HCT116 (cell line): Measurements from ENCODE around the gene TTC16. TPM values are rescaled to one million over a fixed set of nuclear protein-coding genes. Genes with fewer than 3 reads are reported as not detected.

Experiments used
- ATAC-seq: fragments of 200-7000 bp; cut with Tn5 transposase; 2 replicates; pipeline ENCODE4 v1.9.1; 2020; ENCODE audit warnings: mild to moderate bottlenecking, moderate library complexity
- BruUV-seq: library from RNA; stranded (reverse); fragments of 400-500 nt; replicated peaks from 2 replicates; lab custom pipeline; 2021; lab: Mats Ljungman, UMichigan
- CTCF ChIA-PET: fragments of 300-600 bp; sonication (Branson Sonifier 250); formaldehyde crosslinking; loops from one replicate; lab custom pipeline; 2021; ENCODE audit warnings: antibody characterized with exemption; lab: Charles Lee
- POLR2A ChIA-PET: fragments of 300-600, 350-600 bp; sonication (Branson Sonifier 250); formaldehyde crosslinking; loops from one replicate; lab custom pipeline; 2021; ENCODE audit warnings: antibody characterized with exemption; lab: Charles Lee
- RAD21 ChIA-PET, 2 experiments: fragments of 300-600 bp; sonication (Branson Sonifier 250); formaldehyde crosslinking; loops; one replicate each; lab custom pipeline; 2023; ENCODE audit warnings: low total read pairs in 2 of 2; ENCODE audit not compliant: uncharacterized antibody in 2 of 2, unreplicated experiment in 2 of 2, low non-redundant PET in 1 of 2; lab: Charles Lee
- DNase-seq: peaks from one replicate; pipeline ENCODE4 v3.0.0-alpha.2; 2010; ENCODE audit warnings: low read depth, low spot score
- H2AFZ ChIP-seq: fragments of 200-600 bp; shearing (Covaris generic), sonication (generic); 2 replicates; pipeline ENCODE4 v1.6.1; 2017; ENCODE audit warnings: low read depth, mixed run types, mixed read lengths, antibody characterized with exemption, low read length; ENCODE audit not compliant: poor library complexity, severe bottlenecking
- H3K27ac ChIP-seq: 2 replicates; pipeline ENCODE4 v1.5.1; 2012; ENCODE audit warnings: low read depth, low read length
- H3K27me3 ChIP-seq: fragments of 200-600 bp; sonication (generic); 2 replicates; pipeline ENCODE4 v1.6.1; 2016; ENCODE audit warnings: mixed run types, low read length, mixed read lengths; ENCODE audit not compliant: insufficient read depth
- H3K36me3 ChIP-seq, 2 experiments: fragments of 200-500 bp in 1 of 2; fragments of 200-600 bp in 1 of 2; sonication (Bioruptor generic) in 1 of 2; sonication (generic) in 1 of 2; 2 replicates each; pipeline versions ENCODE4 v1.5.1 to v1.6.1; 2014 to 2016; ENCODE audit warnings: low read length in 2 of 2, inconsistent platforms in 1 of 2, mixed read lengths in 1 of 2, mixed run types in 1 of 2; ENCODE audit not compliant: insufficient read depth in 2 of 2, control insufficient read depth in 1 of 2
- H3K4me1 ChIP-seq, 2 experiments: fragments of 200-600 bp in 1 of 2; sonication (generic) in 1 of 2; 2 replicates each; pipeline versions ENCODE4 v1.5.1 to v1.6.1; 2012 to 2017; ENCODE audit warnings: low read length in 2 of 2, inconsistent platforms in 1 of 2, mild to moderate bottlenecking in 1 of 2, mixed read lengths in 1 of 2, mixed run types in 1 of 2, moderate library complexity in 1 of 2; ENCODE audit not compliant: insufficient read depth in 2 of 2, control insufficient read depth in 1 of 2
- H3K4me2 ChIP-seq: fragments of 200-600 bp; sonication (generic); 2 replicates; pipeline ENCODE4 v1.6.1; 2017; ENCODE audit warnings: mixed run types, low read length, mixed read lengths
- H3K4me3 ChIP-seq, 2 experiments: fragments of 200-600 bp in 1 of 2; sonication (generic) in 1 of 2; replicated peaks in 1 of 2; 2 replicates each; pipeline ENCODE4 v1.5.1; 2011 to 2016; ENCODE audit warnings: low read length in 2 of 2, control low read depth in 1 of 2, low read depth in 1 of 2, mild to moderate bottlenecking in 1 of 2, mixed read lengths in 1 of 2, mixed run types in 1 of 2
- H3K79me2 ChIP-seq: fragments of 200-600 bp; sonication (generic); 2 replicates; pipeline ENCODE4 v1.6.1; 2017; ENCODE audit warnings: mild to moderate bottlenecking, mixed run types, low read length, moderate library complexity, mixed read lengths; ENCODE audit not compliant: insufficient read depth
- H3K9ac ChIP-seq: fragments of 200-600 bp; sonication (generic); 2 replicates; pipeline ENCODE4 v1.6.1; 2016; ENCODE audit warnings: low read length, mixed read lengths
- H3K9me2 ChIP-seq: fragments of 200-600 bp; sonication (generic), shearing (Covaris generic); 2 replicates; pipeline ENCODE4 v1.6.1; 2017; ENCODE audit warnings: mixed run types, mild to moderate bottlenecking, moderate library complexity; ENCODE audit not compliant: insufficient read depth
- H3K9me3 ChIP-seq, 2 experiments: fragments of 200-500 bp in 1 of 2; fragments of 200-600 bp in 1 of 2; sonication (Bioruptor generic) in 1 of 2; sonication (generic) in 1 of 2; 2 replicates each; pipeline ENCODE4 v1.6.1; 2014 to 2017; ENCODE audit warnings: low read length in 2 of 2, mixed read lengths in 2 of 2, inconsistent platforms in 1 of 2, low read depth in 1 of 2, mild to moderate bottlenecking in 1 of 2, mixed run types in 1 of 2, moderate library complexity in 1 of 2; ENCODE audit not compliant: control insufficient read depth in 1 of 2, insufficient read depth in 1 of 2
- H4K20me1 ChIP-seq: fragments of 200-600 bp; sonication (generic), shearing (Covaris generic); 2 replicates; pipeline ENCODE4 v1.6.1; 2017; ENCODE audit warnings: mixed run types, mild to moderate bottlenecking, moderate library complexity; ENCODE audit not compliant: insufficient read depth
- CBX3 ChIP-seq: IDR thresholded peaks from 2 replicates; pipeline ENCODE4 v1.6.1; 2012; ENCODE audit warnings: low read depth
- CEBPB ChIP-seq: IDR thresholded peaks from 2 replicates; pipeline ENCODE4 v1.6.1; 2012; ENCODE audit warnings: low read depth
- EZH2phosphoT487 ChIP-seq: fragments of 200-600 bp; IDR thresholded peaks from 2 replicates; pipeline ENCODE4 v1.6.1; 2018; ENCODE audit warnings: antibody characterized with exemption, borderline replicate concordance
- FOSL1 ChIP-seq: IDR thresholded peaks from 2 replicates; pipeline ENCODE4 v1.6.1; 2012; ENCODE audit warnings: low read depth
- SP1 ChIP-seq: IDR thresholded peaks from 2 replicates; pipeline ENCODE4 v1.6.1; 2012; ENCODE audit warnings: low read depth
- TCF7L2 ChIP-seq: IDR thresholded peaks from 2 replicates; pipeline ENCODE4 v1.7.0; 2011; ENCODE audit warnings: borderline replicate concordance, inconsistent platforms; ENCODE audit not compliant: insufficient read depth, insufficient read length; ENCODE audit errors: extremely low read depth
- intact Hi-C: fragments of 100-400 bp; cut with micrococcal nuclease; formaldehyde crosslinking; loops from 2 replicates; pipeline ENCODE4 v1.10.0; 2022
- total RNA-seq: library from RNA; stranded (reverse); gene quantifications from one replicate; pipeline ENCODE4 v1.2.1, GENCODE V29; 2021; ENCODE audit not compliant: unreplicated experiment
- TF ChIP-seq, protein P1 (sequence below): IDR thresholded peaks from 2 replicates; pipeline ENCODE4 v1.6.1; 2011; ENCODE audit warnings: mild to moderate bottlenecking, low read length, moderate library complexity; ENCODE audit not compliant: insufficient replicate concordance; ENCODE audit errors: extremely low read depth
- TF ChIP-seq, protein P2 (sequence below), 3 experiments: fragments of 200-600 bp in 1 of 3; sonication (generic) in 1 of 3; IDR thresholded peaks in 2 of 3; conservative IDR thresholded peaks in 1 of 3; 2 replicates each; pipeline ENCODE4 v1.5.1; 2012 to 2017; ENCODE audit warnings: low read depth in 2 of 3, low read length in 2 of 3, antibody characterized with exemption in 1 of 3, borderline replicate concordance in 1 of 3, control low read depth in 1 of 3, mild to moderate bottlenecking in 1 of 3, mixed read lengths in 1 of 3, mixed run types in 1 of 3, moderate library complexity in 1 of 3; ENCODE audit not compliant: insufficient read depth in 1 of 3
- TF ChIP-seq, protein P3 (sequence below): IDR thresholded peaks from 2 replicates; pipeline ENCODE4 v1.6.1; 2012

The TTC16 gene
- total RNA-seq, 1 experiment from 2014 or later = not detected

DNA sequence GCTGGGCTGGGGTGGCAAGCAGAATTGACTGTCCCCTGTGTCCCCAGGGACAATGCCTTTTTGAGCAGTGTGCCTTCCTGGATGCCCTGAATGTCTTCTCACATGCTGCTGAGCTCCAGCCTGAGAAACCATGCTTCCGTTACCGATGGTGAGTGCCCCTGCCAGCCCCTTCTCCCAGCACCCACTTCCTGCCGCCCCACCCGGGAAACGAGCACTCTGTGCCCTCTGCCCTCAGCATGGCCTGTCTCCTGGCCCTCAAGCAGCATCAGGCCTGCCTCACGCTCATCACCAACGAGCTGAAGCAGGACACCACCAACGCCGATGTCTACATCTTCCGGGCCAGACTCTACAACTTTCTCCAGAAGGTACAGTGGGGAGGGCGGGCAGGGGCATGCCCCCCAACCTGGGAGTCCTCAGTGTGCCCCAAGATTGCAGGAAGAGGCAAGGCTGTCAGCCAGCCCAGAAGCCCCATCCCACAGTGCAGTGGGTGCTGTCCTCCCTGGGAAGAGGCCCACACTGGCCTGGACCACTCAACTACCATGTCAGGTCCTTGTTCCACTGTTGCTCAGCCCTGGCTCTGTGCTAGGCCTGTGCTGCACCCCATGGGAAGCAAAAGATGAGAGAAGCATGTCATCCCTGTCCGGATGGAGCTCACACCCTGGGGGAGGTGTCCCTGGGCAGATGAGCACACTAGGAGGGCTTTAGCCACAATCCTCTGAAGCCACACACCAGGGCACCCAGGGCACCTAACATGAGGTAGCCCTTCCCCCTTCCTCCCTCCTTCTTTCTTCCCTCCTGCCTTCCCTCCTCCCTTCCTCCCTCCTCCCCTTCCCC, 4.4 kb downstream of the TTC16 start:
- CTCF ChIA-PET = interaction anchor here (1.0 kb wide), 1 partner anchor 15 kb away, joined by 3 read pairs; the partner anchor contains the start of gene TOR2A
- peaks cover 48 to 61% of the 10 kb centered on the region in 2 experiments for H3K4me1 ChIP-seq

More for the DNA sequence above, 4.4 kb downstream of the TTC16 start:
- DNase-seq = no peak
- Histone ChIP-seq H2AFZ (no peak overlapping the region), H3K36me3 (no peaks in the 10 kb centered on the region), H3K9me2 (no peaks in the 10 kb centered on the region), H3K9ac (no peak overlapping the region), H3K9me3 (no peaks in the 10 kb centered on the region), H3K4me2 (peak overlapping the region; percentile 86), H3K79me2 (no peaks in the 10 kb centered on the region), H3K4me3 (no peak overlapping the region), H3K27me3 (no peaks in the 10 kb centered on the region), H4K20me1 (no peaks in the 10 kb centered on the region), H3K27ac (0 out of 2 replicates have a peak overlapping the region, but pooled peaks have one; percentile 93)
- BruUV-seq = no TSS peak
- intact Hi-C loops = loop anchor here (5.0 kb wide), 2 partner anchors 108 to 198 kb away; partner anchors contain the start of gene STXBP1
- ATAC-seq = no peak
- no peak for TF ChIP-seq CBX3
- TF ChIP-seq CEBPB = no peak
- TF ChIP-seq SP1 = no peak
- TF ChIP-seq, protein P1, sequence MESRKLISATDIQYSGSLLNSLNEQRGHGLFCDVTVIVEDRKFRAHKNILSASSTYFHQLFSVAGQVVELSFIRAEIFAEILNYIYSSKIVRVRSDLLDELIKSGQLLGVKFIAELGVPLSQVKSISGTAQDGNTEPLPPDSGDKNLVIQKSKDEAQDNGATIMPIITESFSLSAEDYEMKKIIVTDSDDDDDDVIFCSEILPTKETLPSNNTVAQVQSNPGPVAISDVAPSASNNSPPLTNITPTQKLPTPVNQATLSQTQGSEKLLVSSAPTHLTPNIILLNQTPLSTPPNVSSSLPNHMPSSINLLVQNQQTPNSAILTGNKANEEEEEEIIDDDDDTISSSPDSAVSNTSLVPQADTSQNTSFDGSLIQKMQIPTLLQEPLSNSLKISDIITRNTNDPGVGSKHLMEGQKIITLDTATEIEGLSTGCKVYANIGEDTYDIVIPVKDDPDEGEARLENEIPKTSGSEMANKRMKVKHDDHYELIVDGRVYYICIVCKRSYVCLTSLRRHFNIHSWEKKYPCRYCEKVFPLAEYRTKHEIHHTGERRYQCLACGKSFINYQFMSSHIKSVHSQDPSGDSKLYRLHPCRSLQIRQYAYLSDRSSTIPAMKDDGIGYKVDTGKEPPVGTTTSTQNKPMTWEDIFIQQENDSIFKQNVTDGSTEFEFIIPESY = no peak
- no peak for TF ChIP-seq TCF7L2
- TF ChIP-seq, protein P2, sequence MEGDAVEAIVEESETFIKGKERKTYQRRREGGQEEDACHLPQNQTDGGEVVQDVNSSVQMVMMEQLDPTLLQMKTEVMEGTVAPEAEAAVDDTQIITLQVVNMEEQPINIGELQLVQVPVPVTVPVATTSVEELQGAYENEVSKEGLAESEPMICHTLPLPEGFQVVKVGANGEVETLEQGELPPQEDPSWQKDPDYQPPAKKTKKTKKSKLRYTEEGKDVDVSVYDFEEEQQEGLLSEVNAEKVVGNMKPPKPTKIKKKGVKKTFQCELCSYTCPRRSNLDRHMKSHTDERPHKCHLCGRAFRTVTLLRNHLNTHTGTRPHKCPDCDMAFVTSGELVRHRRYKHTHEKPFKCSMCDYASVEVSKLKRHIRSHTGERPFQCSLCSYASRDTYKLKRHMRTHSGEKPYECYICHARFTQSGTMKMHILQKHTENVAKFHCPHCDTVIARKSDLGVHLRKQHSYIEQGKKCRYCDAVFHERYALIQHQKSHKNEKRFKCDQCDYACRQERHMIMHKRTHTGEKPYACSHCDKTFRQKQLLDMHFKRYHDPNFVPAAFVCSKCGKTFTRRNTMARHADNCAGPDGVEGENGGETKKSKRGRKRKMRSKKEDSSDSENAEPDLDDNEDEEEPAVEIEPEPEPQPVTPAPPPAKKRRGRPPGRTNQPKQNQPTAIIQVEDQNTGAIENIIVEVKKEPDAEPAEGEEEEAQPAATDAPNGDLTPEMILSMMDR (IDR thresholded peaks at IDR 0.05 in 2 of 3, conservative IDR thresholded peaks at IDR 0.05 in 1 of 3; ENCODE audit: borderline replicate concordance in 1 of 3, insufficient read depth in 1 of 3, low read depth in 2 of 3, low read length in 2 of 3) = no peak
- TF ChIP-seq, protein P3, sequence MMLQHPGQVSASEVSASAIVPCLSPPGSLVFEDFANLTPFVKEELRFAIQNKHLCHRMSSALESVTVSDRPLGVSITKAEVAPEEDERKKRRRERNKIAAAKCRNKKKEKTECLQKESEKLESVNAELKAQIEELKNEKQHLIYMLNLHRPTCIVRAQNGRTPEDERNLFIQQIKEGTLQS = no peak
- no peak for TF ChIP-seq FOSL1
- TF ChIP-seq EZH2phosphoT487 = no peak
- ChIA-PET RAD21 (no interaction called here), POLR2A (interaction anchor here (0.6 kb wide), 1 partner anchor 318 kb away, joined by 3 read pairs; no protein-coding TSS in a partner anchor)
